HS-5 (cell line): ENCODE data around the gene FRMPD1.
A peak's percentile ranks its signal among the peaks of the same experiment; 100 is the strongest.

Source experiments
- DNase-seq: peaks from one replicate; pipeline ENCODE4 v3.0.0-alpha.2; 2012; ENCODE audit warnings: low read depth

The FRMPD1 gene

DNA sequence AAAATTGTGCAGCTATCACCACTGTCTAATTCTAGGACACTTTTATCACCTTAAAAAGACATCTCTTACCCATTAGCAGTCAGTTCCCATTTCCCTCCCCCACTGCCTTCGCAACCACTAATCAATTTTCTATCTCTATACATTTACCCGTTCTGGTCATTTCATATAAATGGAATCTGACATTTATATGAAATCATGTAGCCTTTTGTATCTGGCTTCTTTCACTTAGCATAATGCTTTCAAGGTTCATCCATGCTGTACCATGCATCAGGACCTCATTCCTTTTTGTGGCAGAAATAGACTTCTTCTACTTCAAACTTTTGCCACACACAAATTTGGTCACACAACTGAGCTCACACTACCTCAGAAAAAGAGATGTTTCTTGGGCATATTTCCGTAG, 32.2 kb downstream of the FRMPD1 start:
- no peak for DNase-seq

GRCh38 chr9:37683531-37684371, 33.0 kb downstream of the FRMPD1 start:
- no peak for DNase-seq

- no peak for DNase-seq
Measured at GRCh38 chr9:37692622-37693221, 42.0 kb downstream of the FRMPD1 start.

- no peak for DNase-seq
Measured at GRCh38 chr9:37693260-37693659, 42.5 kb downstream of the FRMPD1 start.

DNA sequence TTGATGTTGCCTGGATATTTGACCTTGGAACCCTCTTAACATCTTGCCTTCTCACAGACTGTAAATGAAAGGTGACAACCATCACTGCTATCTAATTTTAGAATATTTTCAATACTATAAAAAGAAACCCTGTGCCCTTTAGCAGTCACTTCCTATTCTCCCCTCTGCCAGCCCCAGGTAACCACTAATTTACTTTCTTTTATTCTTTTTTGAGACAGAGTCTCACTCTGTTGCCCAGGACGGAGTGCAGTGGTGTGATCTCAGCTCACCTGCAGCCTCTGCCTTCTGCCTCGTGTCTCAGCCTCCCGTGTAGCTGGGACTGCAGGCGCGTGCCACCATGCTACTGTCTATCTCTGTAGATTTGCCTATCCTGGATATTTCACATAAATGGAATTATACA, 43.6 kb downstream of the FRMPD1 start:
- no peak for DNase-seq

- DNase-seq: no peak
Measured at GRCh38 chr9:37696528-37696927, 45.8 kb downstream of the FRMPD1 start.

- DNase-seq: no peak
Measured at GRCh38 chr9:37700131-37700530, 49.4 kb downstream of the FRMPD1 start.

DNA sequence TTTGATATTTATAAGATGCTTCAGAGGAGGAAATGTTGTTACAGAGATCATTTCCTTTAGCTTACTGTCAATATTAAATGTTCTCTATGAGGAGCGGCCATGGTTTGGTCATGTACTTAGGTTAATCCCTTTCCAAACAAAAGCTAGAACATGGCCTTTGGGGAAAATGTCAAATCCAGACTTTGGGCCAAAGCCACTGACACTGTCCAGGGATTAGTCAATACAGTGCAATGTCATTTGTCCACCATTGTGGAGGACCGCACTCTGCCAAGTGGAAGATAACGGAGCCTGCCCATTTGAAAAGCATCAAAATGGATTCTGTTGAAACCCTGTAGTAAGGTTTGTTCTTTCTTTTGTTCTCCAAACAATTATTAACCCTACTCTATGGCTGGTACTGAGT, 50.1 kb downstream of the FRMPD1 start:
- no peak for DNase-seq

DNA sequence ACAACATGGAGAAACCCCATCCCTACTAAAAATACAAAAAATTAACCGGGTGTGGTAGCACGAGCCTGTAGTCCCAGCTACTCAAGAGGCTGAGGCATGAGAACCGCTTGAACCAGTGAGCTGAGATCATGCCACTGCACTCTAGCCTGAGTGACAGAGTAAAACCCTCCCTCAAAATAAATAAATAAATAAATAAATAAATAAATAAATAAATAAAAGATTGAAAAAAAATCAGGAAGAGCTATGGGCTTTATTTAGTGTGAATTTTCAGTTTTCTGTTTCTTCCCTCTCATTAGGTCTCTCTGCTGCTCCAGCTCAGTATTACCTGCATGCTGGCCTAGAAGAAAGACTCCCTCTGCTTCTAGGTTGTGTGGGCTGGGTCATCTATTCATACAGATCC, 55.0 kb downstream of the FRMPD1 start:
- DNase-seq: no peak

- peak; percentile 53 for DNase-seq
Measured at GRCh38 chr9:37706290-37706689, 55.5 kb downstream of the FRMPD1 start.

DNA sequence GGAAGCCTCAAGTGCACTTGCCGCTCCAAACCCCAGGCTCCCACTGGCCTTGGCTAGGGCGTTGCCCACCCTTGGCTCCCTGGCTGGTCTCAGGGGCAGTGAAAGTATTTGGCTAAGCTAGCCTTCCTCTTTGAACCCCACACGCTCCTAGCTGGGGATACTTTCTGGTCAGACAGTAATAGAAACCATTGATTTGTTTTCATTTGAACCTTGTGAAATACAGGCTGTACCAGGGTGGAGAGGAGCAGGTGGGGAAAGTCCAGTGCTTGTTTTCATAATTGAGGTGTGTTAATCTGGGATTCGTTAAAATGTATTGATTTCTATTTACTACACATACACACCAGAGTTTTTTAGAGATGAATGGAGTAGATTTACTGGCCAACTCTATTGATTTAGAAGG, 57.0 kb downstream of the FRMPD1 start:
- DNase-seq: no peak

GRCh38 chr9:37710046-37710445, 59.3 kb downstream of the FRMPD1 start:
- no peak for DNase-seq

GRCh38 chr9:37715260-37715659, 64.5 kb downstream of the FRMPD1 start:
- no peak for DNase-seq

GRCh38 chr9:37715991-37716505, 65.3 kb downstream of the FRMPD1 start:
- DNase-seq: no peak

DNA sequence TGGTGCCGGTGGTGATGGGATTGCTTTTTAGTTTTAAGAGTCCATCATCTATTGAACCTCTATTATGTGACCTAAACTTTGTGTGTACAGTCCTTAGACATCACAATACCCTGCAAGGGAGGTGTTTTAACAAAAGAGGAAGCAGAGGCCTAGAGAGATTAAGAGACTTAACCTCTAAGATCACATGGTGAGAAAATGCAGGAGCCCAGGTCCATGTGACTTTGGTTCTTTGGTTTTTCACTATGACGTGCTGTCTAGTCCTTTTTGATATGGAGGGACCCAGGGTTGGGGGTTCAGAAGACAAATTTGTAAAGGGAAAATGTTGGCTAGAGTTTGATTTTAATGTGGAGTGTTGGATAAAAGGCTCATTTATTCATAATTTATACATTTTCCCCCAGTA, 68.8 kb downstream of the FRMPD1 start:
- DNase-seq: no peak

- DNase-seq: no peak
Measured at GRCh38 chr9:37727013-37727412, 76.3 kb downstream of the FRMPD1 start.

- no peak for DNase-seq
Measured at GRCh38 chr9:37729499-37729898, 78.7 kb downstream of the FRMPD1 start.

- no peak for DNase-seq
Measured at GRCh38 chr9:37730256-37730655, 79.5 kb downstream of the FRMPD1 start.

GRCh38 chr9:37730839-37731238, 80.1 kb downstream of the FRMPD1 start:
- DNase-seq: no peak

GRCh38 chr9:37732086-37732741, 81.5 kb downstream of the FRMPD1 start:
- DNase-seq: no peak

DNA sequence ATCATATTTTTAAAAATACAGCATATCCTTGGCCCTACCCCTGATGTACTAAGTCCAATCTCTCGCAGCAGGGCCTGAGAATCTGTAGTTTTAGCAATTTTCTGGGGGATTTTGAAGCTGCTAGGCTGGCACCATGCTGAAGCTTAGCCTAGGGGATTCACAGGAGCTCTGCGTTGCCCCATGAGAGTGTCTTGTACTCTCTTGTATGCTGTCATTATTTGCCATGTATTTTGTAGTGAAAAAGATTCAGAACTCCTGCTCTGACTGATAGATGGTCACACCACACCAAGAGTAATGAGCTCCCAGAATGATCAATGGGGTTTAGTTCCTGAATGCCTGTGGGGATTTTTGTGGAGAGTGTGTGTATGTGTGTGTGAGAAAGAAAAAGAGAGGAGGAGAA, 82.2 kb downstream of the FRMPD1 start:
- DNase-seq: no peak

GRCh38 chr9:37739222-37739621, 88.5 kb downstream of the FRMPD1 start:
- DNase-seq: no peak

- no peak for DNase-seq
Measured at GRCh38 chr9:37740128-37740527, 89.4 kb downstream of the FRMPD1 start.
